Esophagus muscularis mucosa (tissue), 4 donors: ENCODE data around the gene RAB17.

Experiments used
- EP300 ChIP-seq: sonication (generic); formaldehyde crosslinking; IDR thresholded peaks from one replicate; pipeline ENCODE4 v1.6.1; 2017; ENCODE audit warnings: antibody characterized with exemption
- POLR2A ChIP-seq: fragments of 450-650 bp; IDR thresholded peaks from one replicate; pipeline ENCODE4 v1.6.1; 2017; ENCODE audit warnings: antibody characterized with exemption, moderate library complexity, mild to moderate bottlenecking, low read depth
- TF ChIP-seq, protein P1 (sequence below), 3 experiments: fragments of 200-600 bp in 2 of 3; fragments of 450-650 bp in 1 of 3; sonication (generic) in 2 of 3; IDR thresholded peaks; one replicate each; pipeline ENCODE4 v1.5.1; 2017 to 2019; ENCODE audit warnings: antibody characterized with exemption in 3 of 3, mild to moderate bottlenecking in 2 of 3, moderate library complexity in 1 of 3

DNA sequence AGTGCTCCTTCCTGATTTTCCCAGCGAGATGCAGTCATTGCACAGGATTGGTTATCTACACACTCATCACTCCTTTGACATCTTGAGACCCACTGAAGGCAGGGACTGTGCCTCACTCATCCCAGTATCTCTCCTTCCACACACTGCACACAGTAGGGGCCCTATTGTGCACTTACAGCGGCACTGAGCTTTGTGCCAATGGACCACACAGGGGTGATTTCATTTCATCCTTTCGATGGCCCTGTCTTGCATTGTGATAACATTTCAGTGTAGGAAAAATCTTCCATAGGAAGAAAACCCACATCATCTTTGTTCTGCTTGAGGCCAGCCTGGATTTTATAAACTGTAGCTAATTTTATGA, 25.8 kb upstream of the RAB17 start:
- TF ChIP-seq, protein P1, sequence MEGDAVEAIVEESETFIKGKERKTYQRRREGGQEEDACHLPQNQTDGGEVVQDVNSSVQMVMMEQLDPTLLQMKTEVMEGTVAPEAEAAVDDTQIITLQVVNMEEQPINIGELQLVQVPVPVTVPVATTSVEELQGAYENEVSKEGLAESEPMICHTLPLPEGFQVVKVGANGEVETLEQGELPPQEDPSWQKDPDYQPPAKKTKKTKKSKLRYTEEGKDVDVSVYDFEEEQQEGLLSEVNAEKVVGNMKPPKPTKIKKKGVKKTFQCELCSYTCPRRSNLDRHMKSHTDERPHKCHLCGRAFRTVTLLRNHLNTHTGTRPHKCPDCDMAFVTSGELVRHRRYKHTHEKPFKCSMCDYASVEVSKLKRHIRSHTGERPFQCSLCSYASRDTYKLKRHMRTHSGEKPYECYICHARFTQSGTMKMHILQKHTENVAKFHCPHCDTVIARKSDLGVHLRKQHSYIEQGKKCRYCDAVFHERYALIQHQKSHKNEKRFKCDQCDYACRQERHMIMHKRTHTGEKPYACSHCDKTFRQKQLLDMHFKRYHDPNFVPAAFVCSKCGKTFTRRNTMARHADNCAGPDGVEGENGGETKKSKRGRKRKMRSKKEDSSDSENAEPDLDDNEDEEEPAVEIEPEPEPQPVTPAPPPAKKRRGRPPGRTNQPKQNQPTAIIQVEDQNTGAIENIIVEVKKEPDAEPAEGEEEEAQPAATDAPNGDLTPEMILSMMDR (IDR thresholded peaks at IDR 0.05): no peak
- TF ChIP-seq POLR2A (no peak), EP300 (no peak)
